GM18909 (cell line): ENCODE data around the gene C3orf20.

Experiments used
- ATAC-seq: cut with Tn5 transposase; IDR thresholded peaks from one replicate; pipeline ENCODE4 v1.9.1; 2021; ENCODE audit warnings: mild to moderate bottlenecking; ENCODE audit not compliant: unreplicated experiment, poor library complexity

Gene C3orf20

DNA sequence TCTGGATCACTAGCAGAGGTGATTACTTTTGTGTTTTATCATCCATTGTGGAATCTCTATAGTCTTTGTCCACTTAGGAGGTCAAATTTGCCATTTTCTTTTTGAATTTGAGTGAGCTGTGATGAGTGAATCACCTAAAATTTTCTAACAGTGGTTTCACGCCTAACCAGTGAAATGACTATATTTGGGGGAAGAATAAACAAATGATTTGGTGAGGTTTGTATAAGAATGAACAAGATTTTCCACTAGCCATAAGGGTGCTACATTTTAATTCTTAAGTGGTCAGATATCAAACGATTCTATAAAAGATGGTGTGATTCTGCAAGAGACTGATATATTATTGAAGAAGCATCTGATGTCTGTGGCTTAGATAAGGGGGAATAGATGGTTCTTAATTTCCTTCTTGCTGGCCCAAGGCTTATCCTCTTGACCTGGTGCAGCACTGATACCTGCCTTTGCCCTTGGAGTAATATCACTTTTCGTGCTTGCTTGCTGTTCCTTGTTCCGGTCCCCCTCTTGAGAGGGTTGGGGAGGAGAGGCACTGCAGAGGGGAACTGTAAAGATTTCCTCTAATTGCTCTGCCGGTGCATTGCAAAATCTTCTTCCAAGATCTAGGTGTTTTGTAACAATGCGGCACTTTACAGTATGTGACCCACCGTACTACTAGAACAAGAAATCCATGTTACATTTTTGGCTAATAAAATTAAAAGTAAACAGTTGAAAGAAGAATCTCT is 14.5 kb downstream of the C3orf20 start:
- no peak for ATAC-seq

DNA sequence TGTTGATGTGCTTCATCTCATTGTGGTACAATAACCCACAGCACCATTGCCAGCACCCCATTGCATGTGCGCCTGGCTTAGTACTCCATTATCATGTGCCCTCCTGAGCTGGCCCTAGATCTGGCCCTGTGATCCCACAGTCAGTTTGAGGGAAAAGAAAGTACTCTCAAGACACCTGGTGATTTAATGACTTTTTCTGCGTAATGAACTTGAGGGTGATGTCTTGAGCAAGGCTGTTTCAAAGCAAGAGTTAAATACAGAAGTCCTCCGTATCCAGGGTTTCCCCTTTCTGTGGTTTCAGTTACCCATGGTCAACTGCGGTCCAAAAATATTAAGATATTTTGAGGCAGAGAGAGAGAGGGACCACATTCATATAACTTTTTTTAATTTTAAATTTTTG is 16.3 kb downstream of the C3orf20 start:
- ATAC-seq, result peak; percentile 40

DNA sequence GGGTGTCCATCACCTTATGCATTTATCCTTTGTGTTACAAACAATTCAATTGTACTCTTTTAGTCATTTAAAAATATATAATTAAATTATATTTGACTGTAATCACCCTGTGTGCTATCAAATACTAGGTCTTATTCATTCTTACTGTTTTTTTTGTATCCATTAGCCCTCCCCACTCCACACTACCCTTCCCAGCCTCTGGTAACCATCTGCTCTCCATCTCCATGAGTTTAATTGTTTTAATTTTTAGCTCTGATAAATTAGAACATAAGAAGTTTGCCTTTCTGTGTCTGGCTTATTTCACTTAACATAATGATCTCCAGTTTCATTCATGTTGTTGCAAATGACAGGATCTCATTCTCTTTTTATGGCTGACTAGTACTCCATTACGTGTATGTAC is 16.8 kb downstream of the C3orf20 start:
- no peak for ATAC-seq

DNA sequence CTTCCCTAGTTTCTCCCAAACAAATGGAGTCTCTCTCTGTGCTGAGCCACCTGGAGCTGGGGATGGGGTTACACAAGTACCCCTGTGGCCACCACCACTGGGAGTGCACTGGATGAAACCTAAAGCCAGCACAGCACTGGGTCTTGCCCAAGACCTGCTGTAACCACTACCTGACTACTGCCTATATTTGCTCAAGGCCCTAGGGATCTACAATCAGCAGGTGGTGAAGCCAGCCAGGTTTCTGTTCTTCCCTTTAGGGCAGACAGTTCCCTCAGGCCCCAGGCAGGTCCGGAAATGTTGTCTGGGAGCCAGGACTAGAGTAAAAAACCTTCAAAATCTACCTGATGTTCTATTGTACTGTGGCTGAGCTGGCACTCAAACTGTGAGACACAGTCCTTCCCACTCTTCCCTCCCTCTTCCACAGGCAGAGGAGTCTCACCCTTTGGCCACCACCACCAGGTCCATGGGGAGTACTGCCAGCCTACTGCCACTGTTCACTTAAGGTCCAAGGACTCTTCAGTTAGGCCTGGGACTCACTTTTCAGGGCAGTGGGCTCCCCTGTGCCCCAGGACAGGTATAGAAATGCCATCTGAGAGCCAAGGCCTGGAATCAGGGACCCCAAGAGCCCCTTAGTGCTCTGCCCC is 23.8 kb downstream of the C3orf20 start:
- no peak for ATAC-seq

DNA sequence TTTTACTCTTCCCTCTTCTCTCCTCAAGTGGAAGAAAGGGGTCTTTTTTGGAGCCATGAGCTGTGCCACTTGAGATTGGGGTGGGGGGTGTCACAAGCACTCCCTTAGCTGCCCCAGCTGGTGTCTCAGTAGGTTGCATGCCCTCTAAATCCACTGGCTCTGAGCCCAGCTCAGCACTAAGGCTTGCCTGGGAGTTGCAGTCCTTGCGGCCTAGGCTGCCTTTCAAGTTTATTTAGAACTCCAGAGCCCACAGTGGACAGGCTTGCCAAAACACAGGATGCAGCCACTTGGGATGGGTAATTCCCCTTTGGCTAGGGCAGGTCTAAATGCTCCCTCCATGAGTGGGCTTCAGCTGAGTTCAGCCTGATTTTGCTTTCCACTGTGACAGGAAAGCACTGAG is 24.7 kb downstream of the C3orf20 start:
- ATAC-seq, result no peak

DNA sequence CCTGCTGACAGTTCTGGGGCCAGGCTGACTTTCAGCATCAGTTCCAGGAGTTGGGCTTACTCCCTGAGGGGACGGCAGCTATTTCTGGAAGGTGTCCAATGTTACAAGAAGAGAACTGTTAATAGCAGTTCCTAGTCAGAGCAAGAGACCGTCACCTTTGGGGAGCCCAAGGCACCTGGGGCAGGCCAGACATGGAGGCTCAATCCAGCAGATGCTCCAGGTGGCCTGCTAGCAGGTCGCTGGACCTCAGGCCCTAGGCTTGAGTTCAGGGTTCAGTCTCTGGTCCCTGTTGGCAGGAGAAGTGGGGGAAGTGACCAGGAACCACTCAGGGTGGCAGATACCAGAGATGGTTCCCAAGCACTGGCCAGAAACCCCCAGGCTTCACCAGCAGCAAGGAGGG is 25.9 kb downstream of the C3orf20 start:
- no peak for ATAC-seq

DNA sequence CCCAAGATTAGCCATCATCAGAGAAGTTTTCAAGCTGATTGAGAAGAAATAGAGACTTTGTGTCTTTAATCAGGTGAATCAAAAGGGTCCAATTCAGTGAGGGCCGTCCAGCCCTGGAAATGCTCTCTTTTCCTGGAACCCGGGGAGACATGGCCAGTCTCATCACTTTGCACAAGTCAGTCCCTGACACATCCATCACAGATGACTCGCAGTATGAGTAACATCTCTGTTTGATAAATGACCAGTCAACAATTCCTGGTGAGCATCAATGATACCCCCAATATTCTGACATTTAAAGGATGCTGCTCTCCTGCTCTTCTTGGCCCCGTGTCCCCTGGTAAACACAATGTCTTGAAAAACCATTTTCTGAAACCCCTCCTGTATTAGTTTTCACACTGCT is 26.7 kb downstream of the C3orf20 start:
- ATAC-seq, result no peak

DNA sequence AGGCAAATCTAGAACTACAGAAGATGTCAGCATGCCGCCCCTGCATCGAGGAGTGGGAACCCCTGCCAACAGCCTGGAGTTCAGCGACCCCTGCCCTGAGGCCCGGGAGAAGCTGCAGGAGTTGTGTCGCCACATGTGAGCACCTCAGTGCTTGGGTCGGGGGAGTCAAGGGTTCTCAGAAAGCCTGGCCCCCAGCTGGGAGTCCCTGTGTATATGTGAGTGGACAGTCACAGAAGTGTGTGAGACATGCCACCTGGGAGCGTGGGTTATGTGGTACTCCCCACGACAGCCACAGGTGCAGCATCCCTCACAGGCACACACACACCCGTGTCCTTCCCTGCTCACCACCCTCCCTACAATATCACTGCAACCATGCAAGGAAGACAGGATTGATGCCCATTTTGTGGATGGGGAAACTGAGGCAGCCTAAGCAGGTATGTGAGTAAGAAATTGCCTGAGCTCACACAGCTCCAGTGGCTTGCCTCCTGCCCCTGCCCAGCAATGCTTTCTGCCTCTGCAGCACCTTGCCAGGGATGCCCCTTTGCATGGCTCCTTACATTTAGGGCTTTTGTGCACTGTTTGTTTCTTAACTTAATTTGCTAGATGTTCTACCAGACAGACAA is 28.3 kb downstream of the C3orf20 start:
- ATAC-seq, result no peak

DNA sequence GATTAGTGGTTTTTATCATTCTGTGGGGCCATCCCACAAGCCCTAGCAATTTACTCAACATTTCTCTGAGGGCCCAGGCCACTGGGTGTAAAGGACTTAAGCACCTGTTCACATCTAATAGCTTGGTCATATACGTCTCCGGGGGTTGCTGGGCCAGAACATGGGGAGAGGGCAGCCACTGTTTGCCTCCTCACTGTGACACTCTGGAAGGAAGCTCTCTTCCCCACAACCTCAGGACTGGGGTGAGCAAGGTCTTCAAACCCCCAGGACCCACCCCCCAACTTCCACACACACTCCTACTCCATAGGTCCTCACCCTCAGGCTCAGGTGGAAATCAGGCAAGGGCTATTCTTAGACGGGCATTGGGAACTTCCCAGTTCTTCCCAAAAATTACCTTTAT is 28.9 kb downstream of the C3orf20 start:
- ATAC-seq, result no peak

DNA sequence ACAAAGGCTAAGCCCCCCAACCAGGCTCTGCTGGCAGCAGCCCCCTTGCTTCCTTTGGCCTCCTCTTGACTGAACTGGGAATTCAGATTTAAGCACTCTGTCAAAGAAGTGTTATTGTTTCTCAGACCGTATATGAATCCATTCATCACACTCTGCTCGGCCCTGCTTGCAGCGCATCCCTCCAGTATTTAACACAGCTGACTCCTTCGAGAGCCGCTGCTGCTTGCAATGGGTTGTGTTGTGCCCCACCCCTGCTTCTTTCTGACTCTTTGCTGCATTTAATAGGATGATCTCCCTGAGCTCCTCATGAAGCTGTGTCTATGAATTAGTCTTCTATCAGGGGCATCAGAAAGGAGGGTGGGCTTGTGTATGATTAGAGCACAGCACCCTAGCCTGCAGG is 31.2 kb downstream of the C3orf20 start:
- ATAC-seq, result no peak

DNA sequence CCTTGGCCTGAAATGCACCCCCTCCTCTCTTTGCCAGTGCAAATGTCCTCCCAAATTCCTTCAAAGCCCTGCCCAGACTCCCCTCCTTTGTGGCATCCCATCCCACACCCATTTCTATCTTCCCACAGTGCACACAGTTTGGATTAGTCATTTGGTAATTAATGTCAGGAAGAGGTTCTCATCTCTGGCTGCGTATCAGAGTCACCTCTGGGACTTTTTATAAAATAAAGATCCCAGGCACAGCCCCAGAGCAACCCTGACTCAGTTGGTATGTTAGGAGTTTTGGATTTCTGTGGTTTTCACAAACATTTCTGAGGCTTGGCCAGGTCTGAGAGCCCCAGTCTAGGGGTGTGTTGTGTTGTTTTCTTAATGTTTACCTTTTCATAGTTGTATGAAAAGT is 41.6 kb downstream of the C3orf20 start:
- no peak for ATAC-seq

DNA sequence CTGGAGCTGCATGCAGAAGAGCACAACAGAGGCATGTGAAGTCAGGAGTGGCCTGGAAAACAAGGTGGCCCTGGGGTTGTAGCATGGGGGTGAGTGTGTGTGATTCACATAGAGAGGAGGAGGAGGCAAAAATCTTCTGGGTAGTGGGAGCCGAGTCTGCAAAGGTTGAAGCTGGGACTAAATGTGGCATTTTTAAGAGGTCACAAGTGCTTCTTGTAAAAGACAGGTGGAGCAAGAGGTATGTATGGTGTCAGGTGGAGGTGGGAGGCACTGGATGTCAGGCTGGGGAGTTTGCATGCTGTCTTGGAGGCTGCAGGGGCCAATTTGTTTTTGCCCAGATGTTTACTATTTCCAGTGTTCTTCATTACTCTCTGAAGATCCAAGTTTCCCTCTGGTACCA is 42.4 kb downstream of the C3orf20 start:
- ATAC-seq, result no peak

DNA sequence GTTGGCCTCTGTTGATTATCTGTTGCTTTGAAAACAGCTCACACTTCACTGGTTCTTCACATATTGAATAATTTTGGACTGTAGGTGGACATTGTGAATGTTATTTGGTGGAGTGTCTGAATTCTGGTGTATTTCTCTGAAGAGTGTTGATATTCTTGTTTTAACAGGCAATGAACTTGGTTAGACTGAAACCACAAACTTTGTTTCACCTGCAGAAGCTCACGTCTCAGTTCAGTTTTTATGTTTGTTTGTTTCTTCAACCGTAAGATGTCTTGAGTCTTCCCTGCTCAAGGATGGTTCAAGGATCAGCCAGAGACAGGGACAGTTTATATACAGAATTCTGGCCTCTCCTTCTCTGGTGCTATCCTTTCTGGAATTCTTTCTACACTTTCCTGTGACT is 43.6 kb downstream of the C3orf20 start:
- no peak for ATAC-seq

DNA sequence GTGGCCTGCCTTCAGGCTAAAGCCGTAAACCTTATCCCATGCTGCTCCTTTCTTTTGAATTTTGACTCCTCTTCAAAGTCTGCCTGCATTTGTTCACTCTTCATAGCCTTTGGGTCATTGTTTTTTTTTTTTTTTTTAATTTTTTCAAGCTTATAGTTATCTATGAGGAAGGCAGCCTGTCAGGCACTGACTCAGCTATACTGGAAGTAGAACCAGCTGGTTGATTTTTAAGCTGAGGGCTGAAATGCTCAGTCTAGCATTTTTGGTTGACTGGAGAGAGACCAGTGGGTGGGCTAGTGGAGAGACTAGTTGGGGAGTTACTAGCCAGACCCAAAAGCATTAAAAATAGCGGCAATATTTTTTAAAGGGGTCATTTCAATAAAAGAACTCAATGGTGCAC is 44.1 kb downstream of the C3orf20 start:
- ATAC-seq, result no peak

DNA sequence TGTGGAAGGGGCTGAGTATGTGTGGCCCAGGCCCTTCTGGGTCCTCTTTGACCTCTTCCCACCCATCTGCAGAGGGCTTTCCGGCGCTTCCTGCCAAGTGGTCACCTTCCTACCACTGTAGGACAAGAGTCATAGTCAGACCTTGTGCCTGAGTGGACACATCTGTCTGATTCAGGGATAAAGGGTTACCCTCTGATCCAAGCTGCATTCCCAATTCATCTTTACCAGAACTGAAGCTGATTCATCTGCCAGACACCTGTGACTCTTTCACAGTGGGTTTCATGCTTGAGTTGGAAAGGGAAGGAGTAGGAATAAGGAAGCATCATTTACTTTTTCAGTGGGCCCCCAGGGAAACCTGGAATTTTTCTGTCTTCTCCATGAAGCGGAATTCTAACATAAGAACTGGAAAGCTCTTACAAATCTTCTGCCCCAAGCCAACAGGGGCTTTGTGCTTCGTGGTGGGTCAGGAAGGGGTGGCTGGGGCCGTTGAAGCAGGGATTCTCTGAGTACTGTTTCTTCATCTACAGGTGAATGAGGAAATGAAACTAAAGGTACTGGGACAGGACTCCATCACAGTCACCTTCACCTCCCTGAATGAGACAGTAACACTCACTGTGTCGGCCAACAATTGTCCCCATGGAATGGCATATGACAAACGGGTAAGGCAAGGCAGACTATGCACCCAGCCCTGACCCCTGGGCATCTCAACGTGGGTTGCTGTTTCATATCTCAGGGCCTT is 46.4 kb downstream of the C3orf20 start:
- ATAC-seq, result no peak

DNA sequence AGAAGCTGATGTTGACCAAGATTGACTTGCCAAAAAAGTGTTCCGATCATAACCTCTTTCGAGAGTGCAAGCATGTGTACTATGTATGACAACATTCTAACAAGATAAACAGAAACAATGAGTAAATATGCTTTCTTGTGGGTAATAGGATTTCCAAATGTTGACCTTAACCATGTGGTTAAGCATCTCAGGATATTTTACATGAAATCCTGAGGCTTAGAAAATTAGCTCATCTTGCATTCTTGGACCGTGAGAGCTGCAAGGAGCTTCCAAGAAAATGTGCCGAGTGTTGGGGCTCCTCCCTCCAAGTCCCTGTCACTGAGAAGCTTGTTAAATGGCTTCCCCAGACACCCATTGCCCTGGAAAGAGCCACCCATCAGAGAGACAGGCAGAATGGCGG is 50.1 kb downstream of the C3orf20 start:
- ATAC-seq, result no peak

DNA sequence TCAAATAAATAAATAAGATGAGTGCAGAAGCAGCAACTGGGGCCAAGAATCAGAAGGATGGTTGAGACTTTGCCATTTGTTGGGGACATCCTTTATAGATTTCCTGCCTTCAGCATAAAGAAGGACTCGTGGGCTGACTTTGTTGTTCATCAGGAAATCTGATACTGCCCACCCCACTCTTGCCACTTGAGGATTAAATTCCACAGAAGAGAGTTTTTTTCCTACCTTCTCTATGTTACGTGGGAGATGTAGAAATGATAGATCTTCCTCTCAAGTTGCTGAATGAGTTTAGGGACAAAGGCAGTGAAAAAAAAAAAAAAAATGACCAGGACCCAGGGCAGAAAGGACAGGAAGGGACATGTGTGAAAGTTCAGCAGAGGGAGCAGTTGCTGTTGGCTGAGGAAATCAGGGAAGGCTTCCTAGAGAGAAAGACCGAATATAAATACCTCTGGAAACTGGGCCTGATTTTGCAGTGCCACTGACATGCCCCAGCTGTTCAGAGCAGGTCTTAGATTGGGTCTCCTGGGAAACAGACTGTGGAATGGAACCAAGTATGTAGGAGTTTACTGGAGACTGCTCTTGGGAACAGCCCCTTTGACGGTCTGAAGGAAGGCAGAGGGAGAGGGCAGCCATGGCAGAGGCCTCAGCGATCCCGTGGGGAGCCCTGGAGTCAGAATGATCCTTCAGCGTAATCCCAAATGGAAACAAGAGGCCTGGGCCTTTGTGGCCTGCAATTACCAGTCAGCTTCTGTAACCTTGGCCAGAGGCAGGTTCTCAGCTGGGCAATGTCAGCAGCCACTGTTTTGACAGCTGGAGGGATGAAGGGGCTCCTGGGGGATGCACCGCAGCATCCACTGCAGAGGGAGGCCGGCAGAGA is 50.9 kb downstream of the C3orf20 start:
- no peak for ATAC-seq

DNA sequence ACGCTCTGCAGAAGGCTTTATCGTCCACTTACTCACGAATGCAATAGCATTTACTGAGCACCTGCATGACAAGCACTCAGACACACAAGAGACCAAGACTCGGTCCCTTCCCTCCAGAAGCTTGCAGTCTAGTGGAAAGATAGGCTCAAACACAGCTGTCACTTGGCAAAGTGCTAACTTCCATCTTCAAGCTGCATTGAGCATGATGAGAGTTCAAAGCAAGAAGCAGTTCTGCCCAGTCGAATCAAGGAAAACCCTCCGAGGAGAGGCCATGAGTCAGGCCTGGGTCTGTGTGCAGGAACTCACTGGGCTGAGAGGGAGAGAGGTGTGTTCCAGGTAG is 51.5 kb downstream of the C3orf20 start:
- ATAC-seq, result no peak

DNA sequence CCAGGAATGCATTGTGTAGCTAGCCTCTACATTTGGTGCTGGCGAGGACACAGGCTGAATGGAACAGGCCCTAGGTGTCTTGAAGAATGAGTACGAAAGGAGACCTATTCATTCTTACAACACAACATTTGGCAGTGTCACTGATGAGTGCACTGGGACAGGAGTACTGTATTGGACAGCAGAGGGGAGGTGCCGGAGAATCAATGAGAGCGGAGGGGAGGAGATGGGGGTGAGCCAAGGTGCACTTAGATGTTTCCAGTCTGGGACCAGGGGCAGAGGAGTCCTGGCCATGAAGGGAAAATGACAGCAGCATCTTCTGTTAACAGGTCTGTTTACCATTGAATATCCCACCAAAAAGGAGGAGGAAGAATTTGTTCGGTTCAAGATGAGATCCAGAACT is 53.2 kb downstream of the C3orf20 start:
- ATAC-seq, result no peak

DNA sequence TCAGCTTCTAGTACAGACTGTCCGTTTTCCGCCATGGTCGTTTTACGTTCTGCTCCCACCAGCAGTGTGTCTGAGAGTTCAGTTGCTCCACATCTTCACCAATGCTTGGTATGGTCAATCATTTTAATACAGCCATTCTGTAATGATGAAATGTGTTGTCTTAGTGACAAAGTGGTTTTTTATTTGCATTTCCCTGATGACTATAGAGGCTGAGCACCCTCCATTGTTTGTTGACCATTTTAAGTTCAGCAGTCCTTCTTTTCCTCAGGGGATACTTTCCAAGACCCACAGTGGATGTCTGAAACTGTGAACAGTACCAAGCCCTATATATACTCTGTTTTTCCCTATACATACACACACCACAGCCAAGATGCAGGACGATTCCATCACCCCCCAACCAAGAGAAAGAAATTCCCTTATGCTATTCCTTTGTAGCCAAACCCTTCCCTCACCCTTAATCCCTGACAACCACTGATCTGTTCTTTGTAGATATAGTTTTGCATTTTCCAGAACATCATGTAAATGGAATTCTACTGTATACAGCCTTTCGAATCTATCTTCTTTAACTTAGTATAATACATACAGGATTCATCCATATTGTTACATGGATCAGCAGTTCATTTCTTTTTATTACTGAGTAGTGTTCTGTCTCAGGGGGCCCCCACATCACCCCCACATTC is 55.9 kb downstream of the C3orf20 start:
- no peak for ATAC-seq
